Smooth muscle cell (in vitro differentiated cells): ENCODE data around the gene EPB41L1. TPM values are rescaled to one million over a fixed set of nuclear protein-coding genes. Genes with fewer than 3 reads are reported as not detected.

Source experiments
- DNase-seq: peaks from one replicate; lab custom pipeline; 2025; ENCODE audit not compliant: unreplicated experiment; lab: John Stamatoyannopoulos, UW
- H2AFZ ChIP-seq: fragments of 200-600 bp; sonication (generic); 2 replicates; pipeline ENCODE4 v1.6.0; 2016; ENCODE audit warnings: antibody characterized with exemption, low read depth, mild to moderate bottlenecking
- H3F3A ChIP-seq: fragments of 200-600 bp; sonication (generic); 2 replicates; pipeline ENCODE4 v1.6.0; 2017; ENCODE audit warnings: antibody characterized with exemption, low read depth
- H3K27ac ChIP-seq: fragments of 200-600 bp; sonication (generic); 2 replicates; pipeline ENCODE4 v1.5.1; 2016; ENCODE audit warnings: low read depth, mild to moderate bottlenecking
- H3K27me3 ChIP-seq: fragments of 200-600 bp; sonication (generic); 2 replicates; pipeline ENCODE4 v1.6.1; 2016; ENCODE audit warnings: low read depth, mild to moderate bottlenecking
- H3K36me3 ChIP-seq: fragments of 200-600 bp; sonication (generic); 2 replicates; pipeline ENCODE4 v1.5.1; 2016; ENCODE audit warnings: low read depth
- H3K4me1 ChIP-seq: fragments of 200-600 bp; sonication (generic); 2 replicates; pipeline ENCODE4 v1.5.1; 2016; ENCODE audit warnings: low read depth
- H3K4me2 ChIP-seq: fragments of 200-600 bp; sonication (generic); 2 replicates; pipeline ENCODE4 v1.6.0; 2016; ENCODE audit warnings: mild to moderate bottlenecking
- H3K4me3 ChIP-seq: fragments of 200-600 bp; sonication (generic); 2 replicates; pipeline ENCODE4 v1.5.1; 2016; ENCODE audit warnings: mild to moderate bottlenecking
- H3K79me2 ChIP-seq: fragments of 200-600 bp; sonication (generic); 2 replicates; pipeline ENCODE4 v1.6.0; 2016; ENCODE audit warnings: low read depth, mild to moderate bottlenecking
- H3K9ac ChIP-seq: fragments of 200-600 bp; sonication (generic); 2 replicates; pipeline ENCODE4 v1.6.0; 2016; ENCODE audit warnings: low read depth
- H3K9me3 ChIP-seq: fragments of 200-600 bp; sonication (generic); replicated peaks from 2 replicates; pipeline ENCODE4 v1.5.1; 2016; ENCODE audit warnings: low read depth
- H4K20me1 ChIP-seq: fragments of 200-600 bp; sonication (generic); 2 replicates; pipeline ENCODE4 v1.6.0; 2016; ENCODE audit warnings: low read depth
- WGBS: methylation state at CpG from one replicate; pipeline ENCODE4 v1.1.7; 2016; ENCODE audit warnings: low lambda C conversion rate; 5-methylcytosine and 5-hydroxymethylcytosine counted together
- polyA plus RNA-seq: library from polyadenylated mRNA; unstranded; fragments of >200 nt; fragmentation: Nextera tagmentation; extraction: Ambion mirVana; gene quantifications from 2 replicates; pipeline ENCODE4 v1.2.1, GENCODE V29; 2016
- total RNA-seq: library from RNA; depleted of rRNA; stranded (reverse); fragments of >200 nt; gene quantifications from 2 replicates; pipeline ENCODE4 v1.2.3, GENCODE V29; 2014
- TF ChIP-seq, protein P1 (sequence below): fragments of 200-600 bp; sonication (generic); IDR thresholded peaks from 2 replicates; pipeline ENCODE4 v1.5.1; 2017; ENCODE audit warnings: borderline replicate concordance, mild to moderate bottlenecking, antibody characterized with exemption; ENCODE audit not compliant: insufficient read depth, poor library complexity, severe bottlenecking

EPB41L1 gene
- total and polyA plus RNA-seq, 2 experiments from 2014 or later, result 14.8 to 18.0 TPM

- WGBS, result 97% methylated on average over 9 of the region's 9 CpGs
- TF ChIP-seq, protein P1, sequence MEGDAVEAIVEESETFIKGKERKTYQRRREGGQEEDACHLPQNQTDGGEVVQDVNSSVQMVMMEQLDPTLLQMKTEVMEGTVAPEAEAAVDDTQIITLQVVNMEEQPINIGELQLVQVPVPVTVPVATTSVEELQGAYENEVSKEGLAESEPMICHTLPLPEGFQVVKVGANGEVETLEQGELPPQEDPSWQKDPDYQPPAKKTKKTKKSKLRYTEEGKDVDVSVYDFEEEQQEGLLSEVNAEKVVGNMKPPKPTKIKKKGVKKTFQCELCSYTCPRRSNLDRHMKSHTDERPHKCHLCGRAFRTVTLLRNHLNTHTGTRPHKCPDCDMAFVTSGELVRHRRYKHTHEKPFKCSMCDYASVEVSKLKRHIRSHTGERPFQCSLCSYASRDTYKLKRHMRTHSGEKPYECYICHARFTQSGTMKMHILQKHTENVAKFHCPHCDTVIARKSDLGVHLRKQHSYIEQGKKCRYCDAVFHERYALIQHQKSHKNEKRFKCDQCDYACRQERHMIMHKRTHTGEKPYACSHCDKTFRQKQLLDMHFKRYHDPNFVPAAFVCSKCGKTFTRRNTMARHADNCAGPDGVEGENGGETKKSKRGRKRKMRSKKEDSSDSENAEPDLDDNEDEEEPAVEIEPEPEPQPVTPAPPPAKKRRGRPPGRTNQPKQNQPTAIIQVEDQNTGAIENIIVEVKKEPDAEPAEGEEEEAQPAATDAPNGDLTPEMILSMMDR, result no peak
- Histone ChIP-seq H3K36me3 (no peaks in the 10 kb centered on the region), H3K27me3 (no peaks in the 10 kb centered on the region), H3K9ac (no peak overlapping the region), H4K20me1 (peaks cover 63% of the 10 kb centered on the region), H2AFZ (no peak overlapping the region), H3K9me3 (no peaks in the 10 kb centered on the region), H3F3A (no peaks in the 10 kb centered on the region), H3K4me1 (peaks cover 7% of the 10 kb centered on the region), H3K27ac (no peak overlapping the region), H3K4me3 (no peak overlapping the region), H3K4me2 (no peak overlapping the region), H3K79me2 (peaks cover 8% of the 10 kb centered on the region)
- DNase-seq, result no peak
These were observed 98.5 kb downstream of the EPB41L1 start for GRCh38 chr20:36253036-36253435.

DNA sequence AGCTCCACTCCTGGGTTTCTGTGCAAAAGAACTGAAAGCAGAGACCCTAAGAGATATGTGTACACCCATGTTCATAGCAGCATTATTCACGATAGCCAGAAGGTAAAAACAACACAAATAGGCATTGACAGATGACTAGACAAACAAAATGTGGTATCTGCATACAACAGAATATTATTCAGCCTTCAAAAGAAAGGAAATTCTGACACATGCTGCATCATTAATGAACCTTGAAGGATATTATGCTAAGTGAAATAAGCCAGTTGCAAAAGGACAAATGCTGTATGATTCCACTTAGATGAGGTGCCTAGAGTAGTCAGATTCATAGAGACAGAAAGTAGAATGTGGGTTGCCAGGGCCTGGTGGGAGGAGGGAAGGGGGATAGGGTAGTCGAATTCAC is 99.5 kb downstream of the EPB41L1 start:
- Histone ChIP-seq H3K4me1 (peaks cover 5% of the 10 kb centered on the region), H3K27ac (no peak overlapping the region), H4K20me1 (peaks cover 52% of the 10 kb centered on the region), H3K4me2 (no peak overlapping the region), H3F3A (no peaks in the 10 kb centered on the region), H3K9ac (no peak overlapping the region), H3K36me3 (no peaks in the 10 kb centered on the region), H3K4me3 (no peak overlapping the region), H3K27me3 (no peaks in the 10 kb centered on the region), H2AFZ (no peak overlapping the region), H3K79me2 (peaks cover 8% of the 10 kb centered on the region), H3K9me3 (no peaks in the 10 kb centered on the region)
- 98% methylated on average over 2 of the region's 2 CpGs for WGBS
- TF ChIP-seq, protein P1, result no peak
- no peak for DNase-seq

- no peak overlapping the region for H3K4me2 ChIP-seq
- H4K20me1 ChIP-seq, result peaks cover 39% of the 10 kb centered on the region
- no peaks in the 10 kb centered on the region for H3K9me3 ChIP-seq
- WGBS, result 99% methylated on average over 12 of the region's 12 CpGs
- peaks cover 2% of the 10 kb centered on the region for H3K79me2 ChIP-seq
- no peaks in the 10 kb centered on the region for H3K36me3 ChIP-seq
- no peak for DNase-seq
- no peaks in the 10 kb centered on the region for H3K27me3 ChIP-seq
- no peak overlapping the region for H3K27ac ChIP-seq
- H3F3A ChIP-seq, result no peaks in the 10 kb centered on the region
- no peak overlapping the region for H3K9ac ChIP-seq
- no peak overlapping the region for H3K4me3 ChIP-seq
- no peak overlapping the region for H2AFZ ChIP-seq
- TF ChIP-seq, protein P1, result no peak
- H3K4me1 ChIP-seq, result no peaks in the 10 kb centered on the region
These were observed 100.9 kb downstream of the EPB41L1 start for GRCh38 chr20:36255445-36255844.
